H9 (cell line): Measurements from ENCODE around the gene CDK5. TPM values are rescaled to one million over a fixed set of nuclear protein-coding genes. Genes with fewer than 3 reads are reported as not detected.

Experiments used
- DNase-seq: peaks from one replicate; pipeline ENCODE4 v3.0.0-alpha.2; 2017
- H2AFZ ChIP-seq: one replicate; pipeline ENCODE4 v1.6.1; 2013; ENCODE audit warnings: mild to moderate bottlenecking, low read length, control low read depth, moderate library complexity
- H2AK5ac ChIP-seq: 2 replicates; pipeline ENCODE4 v1.6.1; 2013; ENCODE audit warnings: low read length, control low read depth, mixed read lengths; ENCODE audit not compliant: insufficient read length
- H2BK120ac ChIP-seq: one replicate; pipeline ENCODE4 v1.6.1; 2013; ENCODE audit warnings: low read depth, mild to moderate bottlenecking, low read length, control low read depth, inconsistent platforms; ENCODE audit not compliant: poor library complexity, severe bottlenecking
- H2BK12ac ChIP-seq: 2 replicates; pipeline ENCODE4 v1.6.1; 2013; ENCODE audit warnings: low read length, control low read depth, mixed read lengths, low read depth; ENCODE audit not compliant: insufficient read length
- H2BK15ac ChIP-seq: 2 replicates; pipeline ENCODE4 v1.6.1; 2013; ENCODE audit warnings: low read depth, low read length, control low read depth
- H2BK20ac ChIP-seq: one replicate; pipeline ENCODE4 v1.6.1; 2013; ENCODE audit warnings: low read depth, mild to moderate bottlenecking, low read length, control low read depth, inconsistent platforms; ENCODE audit not compliant: poor library complexity, severe bottlenecking
- H2BK5ac ChIP-seq: 2 replicates; pipeline ENCODE4 v1.6.1; 2013; ENCODE audit warnings: low read length, control low read depth, mixed read lengths; ENCODE audit not compliant: insufficient read length
- H3K14ac ChIP-seq: 2 replicates; pipeline ENCODE4 v1.6.1; 2013; ENCODE audit warnings: low read length, control low read depth; ENCODE audit not compliant: insufficient read depth
- H3K18ac ChIP-seq: 2 replicates; pipeline ENCODE4 v1.6.1; 2013; ENCODE audit warnings: low read depth, mild to moderate bottlenecking, mixed read lengths, low read length, control low read depth; ENCODE audit not compliant: insufficient read length
- H3K23ac ChIP-seq: 2 replicates; pipeline ENCODE4 v1.6.1; 2013; ENCODE audit warnings: low read length, control low read depth, mixed read lengths, low read depth; ENCODE audit not compliant: insufficient read length
- H3K23me2 ChIP-seq: 2 replicates; pipeline ENCODE4 v1.6.1; 2013; ENCODE audit warnings: low read depth, mild to moderate bottlenecking, mixed read lengths, low read length, control low read depth; ENCODE audit not compliant: insufficient read length, poor library complexity, severe bottlenecking
- H3K27ac ChIP-seq: 2 replicates; pipeline ENCODE4 v1.5.1; 2013; ENCODE audit warnings: low read length, control low read depth, mixed read lengths, low read depth; ENCODE audit not compliant: insufficient read length
- H3K27me3 ChIP-seq: 2 replicates; pipeline ENCODE4 v1.6.1; 2013; ENCODE audit warnings: low read length, control low read depth, inconsistent platforms; ENCODE audit not compliant: insufficient read depth
- H3K4ac ChIP-seq: 2 replicates; pipeline ENCODE4 v1.6.1; 2013; ENCODE audit warnings: low read depth, mild to moderate bottlenecking, control low read depth, inconsistent platforms, low read length, moderate library complexity
- H3K4me1 ChIP-seq: 2 replicates; pipeline ENCODE4 v1.6.1; 2013; ENCODE audit warnings: low read length, control low read depth, inconsistent platforms; ENCODE audit not compliant: insufficient read depth
- H3K4me2 ChIP-seq: 2 replicates; pipeline ENCODE4 v1.6.1; 2013; ENCODE audit warnings: low read length, control low read depth, mixed read lengths; ENCODE audit not compliant: insufficient read length, insufficient read depth
- H3K56ac ChIP-seq: 2 replicates; pipeline ENCODE4 v1.6.1; 2013; ENCODE audit warnings: low read depth, mild to moderate bottlenecking, mixed read lengths, low read length, control low read depth; ENCODE audit not compliant: insufficient read length
- H3K79me1 ChIP-seq: 2 replicates; pipeline ENCODE4 v1.6.1; 2013; ENCODE audit warnings: low read depth, mild to moderate bottlenecking, moderate library complexity, low read length, control low read depth, inconsistent platforms; ENCODE audit not compliant: insufficient read depth, poor library complexity, severe bottlenecking
- H3K79me2 ChIP-seq: 2 replicates; pipeline ENCODE4 v1.6.1; 2013; ENCODE audit warnings: low read length, control low read depth, inconsistent platforms; ENCODE audit not compliant: insufficient read depth
- H3K9ac ChIP-seq: 2 replicates; pipeline ENCODE4 v1.6.1; 2013; ENCODE audit warnings: low read length, control low read depth, mixed read lengths; ENCODE audit not compliant: insufficient read length; ENCODE audit errors: extremely low read depth
- H3K9me3 ChIP-seq: one replicate; pipeline ENCODE4 v1.6.1; 2013; ENCODE audit warnings: low read depth, low read length, inconsistent platforms; ENCODE audit not compliant: control insufficient read depth
- H3T11ph ChIP-seq: one replicate; pipeline ENCODE4 v1.6.1; 2013; ENCODE audit warnings: mild to moderate bottlenecking, low read length, control low read depth, inconsistent platforms
- H4K20me1 ChIP-seq: one replicate; pipeline ENCODE4 v1.6.1; 2013; ENCODE audit not compliant: control insufficient read depth, insufficient read length, insufficient read depth
- H4K5ac ChIP-seq: 2 replicates; pipeline ENCODE4 v1.6.1; 2013; ENCODE audit warnings: low read depth, mild to moderate bottlenecking, mixed read lengths, low read length, control low read depth; ENCODE audit not compliant: insufficient read length
- H4K8ac ChIP-seq: replicated peaks from 2 replicates; pipeline ENCODE4 v1.6.1; 2013; ENCODE audit warnings: low read length, control low read depth, mixed read lengths, low read depth; ENCODE audit not compliant: insufficient read length
- H4K91ac ChIP-seq: 2 replicates; pipeline ENCODE4 v1.6.1; 2013; ENCODE audit warnings: low read depth, mild to moderate bottlenecking, moderate library complexity, mixed read lengths, low read length, control low read depth; ENCODE audit not compliant: insufficient read length
- H3K27ac Mint-ChIP-seq, 3 experiments: 2 replicates in 2 of 3; 3 replicates in 1 of 3; pipeline ENCODE4 v1.8.0; 2020 to 2021; ENCODE audit warnings: mixed read lengths in 3 of 3, mild to moderate bottlenecking in 1 of 3, moderate library complexity in 1 of 3
- H3K27me3 Mint-ChIP-seq: 2 replicates; pipeline ENCODE4 v1.8.0; 2021; ENCODE audit warnings: low read depth, mild to moderate bottlenecking, moderate library complexity, mixed read lengths
- H3K36me3 Mint-ChIP-seq, 3 experiments: 2 replicates in 2 of 3; 3 replicates in 1 of 3; pipeline ENCODE4 v1.8.0; 2020 to 2021; ENCODE audit warnings: low read depth in 3 of 3, mixed read lengths in 3 of 3; ENCODE audit not compliant: insufficient read depth in 1 of 3
- H3K4me1 Mint-ChIP-seq, 2 experiments: 2 replicates each; pipeline ENCODE4 v1.8.0; 2020; ENCODE audit warnings: mixed read lengths in 2 of 2
- H3K4me3 Mint-ChIP-seq, 2 experiments: 2 replicates in 1 of 2; 3 replicates in 1 of 2; pipeline ENCODE4 v1.8.0; 2020 to 2021; ENCODE audit warnings: mild to moderate bottlenecking in 2 of 2, mixed read lengths in 2 of 2, moderate library complexity in 1 of 2
- H3K9me3 Mint-ChIP-seq, 2 experiments: 2 replicates in 1 of 2; 3 replicates in 1 of 2; pipeline ENCODE4 v1.8.0; 2020; ENCODE audit warnings: mild to moderate bottlenecking in 2 of 2, mixed read lengths in 2 of 2, moderate library complexity in 1 of 2
- CTCF ChIP-seq: fragments of 200-600 bp; sonication (generic); conservative IDR thresholded peaks from 3 replicates; pipeline ENCODE4 v1.8.0; 2021; ENCODE audit warnings: antibody characterized with exemption, mild to moderate bottlenecking
- WGBS: extraction: QIAGEN DNeasy Blood & Tissue Kit; methylation state at CpG from one replicate; pipeline ENCODE4 v1.1.7; 2013; ENCODE audit warnings: missing lambda C conversion rate, low lambda C conversion rate, mixed read lengths; ENCODE audit not compliant: insufficient read length; ENCODE audit errors: extremely low coverage; 5-methylcytosine and 5-hydroxymethylcytosine counted together
- total RNA-seq: library from RNA; stranded (reverse); gene quantifications from 2 replicates; pipeline ENCODE4 v1.2.1, GENCODE V29; 2021

CDK5 gene
- total RNA-seq, 1 experiment from 2014 or later, result 19.9 TPM

GRCh38 chr7:151056283-151056665 is 1.4 kb downstream of the CDK5 start:
- Histone ChIP-seq H3K79me2 (no peaks in the 10 kb centered on the region), H2BK20ac (no peak overlapping the region), H3K23ac (no peak overlapping the region), H2AK5ac (no peak overlapping the region), H2BK5ac (no peak overlapping the region), H3T11ph (no peak overlapping the region), H4K20me1 (no peaks in the 10 kb centered on the region), H3K4ac (no peak overlapping the region), H3K9ac (no peak overlapping the region), H3K56ac (no peak overlapping the region), H2BK120ac (no peak overlapping the region), H3K27me3 (no peaks in the 10 kb centered on the region; the same call in 1 of the 2 replicates), H3K9me3 (no peaks in the 10 kb centered on the region), H3K23me2 (peaks cover 29% of the 10 kb centered on the region), H3K4me2 (no peak overlapping the region), H4K8ac (no peak overlapping the region), H3K4me1 (peaks cover 8% of the 10 kb centered on the region), H2AFZ (no peak overlapping the region), H3K18ac (no peak overlapping the region), H3K14ac (no peak overlapping the region), H3K79me1 (no peaks in the 10 kb centered on the region), H2BK12ac (no peak overlapping the region), H4K5ac (no peak overlapping the region), H2BK15ac (no peak overlapping the region), H3K27ac (no peak overlapping the region), H4K91ac (no peak overlapping the region)
- Mint-ChIP-seq H3K27me3 (peaks cover 36% of the 10 kb centered on the region), H3K9me3 (no peaks in the 10 kb centered on the region; a peak in 1 of 5 replicates), H3K4me3 (peak overlapping the region; percentile 78 to 91; a peak in 3 of 5 replicates), H3K4me1 (peaks cover 28 to 39% of the 10 kb centered on the region in 2 experiments), H3K36me3 (peaks cover 0 to 11% (median 0%) of the 10 kb centered on the region in 3 experiments; a peak in 3 of 7 replicates), H3K27ac (no peak overlapping the region)
- TF ChIP-seq CTCF, result no peak
- no CpG with 5 or more reads among the region's 6 CpGs for WGBS
- no peak for DNase-seq
